IPS DF 6.9 (cell line): ENCODE data around the gene TGFBR3.

Experiments used
- DNase-seq: peaks from one replicate; pipeline ENCODE4 v3.0.0-alpha.2; 2013; ENCODE audit warnings: low read depth, low spot score
- H3K27ac ChIP-seq: one replicate; pipeline ENCODE4 v1.5.1; 2013; ENCODE audit warnings: low read length, control low read depth
- H3K27me3 ChIP-seq: 2 replicates; pipeline ENCODE4 v1.6.1; 2013; ENCODE audit warnings: mild to moderate bottlenecking, low read length; ENCODE audit not compliant: control insufficient read depth, insufficient read depth
- H3K36me3 ChIP-seq: 2 replicates; pipeline ENCODE4 v1.6.1; 2013; ENCODE audit warnings: low read length; ENCODE audit not compliant: control insufficient read depth, insufficient read depth
- H3K4me1 ChIP-seq: 2 replicates; pipeline ENCODE4 v1.6.1; 2013; ENCODE audit warnings: low read length; ENCODE audit not compliant: control insufficient read depth, insufficient read depth
- H3K4me3 ChIP-seq: 2 replicates; pipeline ENCODE4 v1.5.1; 2013; ENCODE audit warnings: mild to moderate bottlenecking, low read length
- H3K9me3 ChIP-seq: 2 replicates; pipeline ENCODE4 v1.6.1; 2013; ENCODE audit warnings: low read length, inconsistent platforms; ENCODE audit not compliant: control insufficient read depth, insufficient read depth
- WGBS: extraction: QIAGEN DNeasy Blood & Tissue Kit; methylation state at CpG from one replicate; pipeline ENCODE4 v1.1.7; 2013; ENCODE audit warnings: mixed read lengths, missing lambda C conversion rate; ENCODE audit not compliant: insufficient read length, insufficient coverage; 5-methylcytosine and 5-hydroxymethylcytosine counted together

TGFBR3 gene

GRCh38 chr1:91792489-91793071 is 93.4 kb downstream of the TGFBR3 start:
- no peak for DNase-seq
- no CpG with 5 or more reads among the region's 8 CpGs for WGBS
- H3K9me3 ChIP-seq: no peaks in the 10 kb centered on the region
- H3K27me3 ChIP-seq: no peaks in the 10 kb centered on the region
- H3K4me1 ChIP-seq: peaks cover 2% of the 10 kb centered on the region; the same call in 1 of the 2 replicates
- no peak overlapping the region for H3K4me3 ChIP-seq
- H3K27ac ChIP-seq: no peak overlapping the region
- no peaks in the 10 kb centered on the region for H3K36me3 ChIP-seq

- no CpG with 5 or more reads among the region's 8 CpGs for WGBS
Observed at GRCh38 chr1:91791691-91792488, 94.1 kb downstream of the TGFBR3 start.

GRCh38 chr1:91791103-91791502 is 94.8 kb downstream of the TGFBR3 start:
- Histone ChIP-seq H3K36me3 (no peaks in the 10 kb centered on the region), H3K27ac (no peak overlapping the region), H3K9me3 (no peaks in the 10 kb centered on the region), H3K27me3 (no peaks in the 10 kb centered on the region), H3K4me1 (peaks cover 2% of the 10 kb centered on the region; the same call in 1 of the 2 replicates), H3K4me3 (no peak overlapping the region)
- WGBS: no CpG with 5 or more reads among the region's 1 CpG
- DNase-seq: no peak

More at GRCh38 chr1:91791691-91792488, 94.1 kb downstream of the TGFBR3 start:
- DNase-seq: no peak
- Histone ChIP-seq H3K27me3 (no peaks in the 10 kb centered on the region), H3K4me3 (no peak overlapping the region), H3K4me1 (peaks cover 2% of the 10 kb centered on the region; the same call in 1 of the 2 replicates), H3K9me3 (no peaks in the 10 kb centered on the region), H3K36me3 (no peaks in the 10 kb centered on the region), H3K27ac (no peak overlapping the region)

GRCh38 chr1:91790392-91790791 is 95.6 kb downstream of the TGFBR3 start:
- no CpG with 5 or more reads among the region's 1 CpG for WGBS
- H3K4me3 ChIP-seq: no peak overlapping the region
- H3K36me3 ChIP-seq: no peaks in the 10 kb centered on the region
- no peaks in the 10 kb centered on the region for H3K27me3 ChIP-seq
- peaks cover 2% of the 10 kb centered on the region; the same call in 1 of the 2 replicates for H3K4me1 ChIP-seq
- no peak for DNase-seq
- no peaks in the 10 kb centered on the region for H3K9me3 ChIP-seq
- H3K27ac ChIP-seq: no peak overlapping the region

DNA sequence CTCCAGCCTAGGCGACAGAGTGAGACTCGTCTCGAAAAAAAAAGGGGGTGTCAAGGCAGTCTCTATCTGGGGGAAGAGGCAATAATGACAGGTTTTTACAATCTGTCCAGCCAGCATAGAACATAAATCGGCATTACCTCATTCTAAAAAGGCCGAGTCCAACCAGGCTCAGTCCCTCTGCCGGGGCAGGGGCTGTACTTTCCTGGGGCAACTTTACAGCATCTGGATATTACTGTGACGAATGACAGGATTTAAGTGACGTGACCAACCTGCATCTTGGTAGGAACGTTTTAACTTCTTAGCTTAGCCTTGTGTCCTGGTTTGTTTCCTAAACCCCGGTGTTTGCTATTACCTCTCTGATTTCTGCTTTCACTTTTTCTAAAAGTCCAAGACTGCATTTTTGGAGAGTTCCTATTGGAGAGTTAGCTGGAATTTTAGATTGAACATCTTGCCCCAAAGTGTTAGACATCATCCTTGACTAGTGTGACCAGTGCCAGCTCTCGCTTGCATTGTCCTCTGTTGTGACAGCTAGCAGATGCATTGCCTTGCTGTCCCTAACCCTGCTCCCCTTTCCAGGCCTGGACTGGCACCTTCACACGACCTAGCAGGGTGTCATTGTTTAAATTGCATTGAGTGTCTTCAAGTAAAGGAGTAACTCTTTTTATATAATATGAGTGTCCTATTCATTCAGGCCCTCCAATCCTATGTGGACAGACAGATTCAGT is 96.5 kb downstream of the TGFBR3 start:
- no CpG with 5 or more reads among the region's 12 CpGs for WGBS
- no peak for DNase-seq
- no peaks in the 10 kb centered on the region for H3K27me3 ChIP-seq
- H3K9me3 ChIP-seq: no peaks in the 10 kb centered on the region
- peaks cover 2% of the 10 kb centered on the region; the same call in 1 of the 2 replicates for H3K4me1 ChIP-seq
- H3K4me3 ChIP-seq: no peak overlapping the region
- H3K36me3 ChIP-seq: no peaks in the 10 kb centered on the region
- H3K27ac ChIP-seq: no peak overlapping the region

GRCh38 chr1:91787919-91788318 is 98.0 kb downstream of the TGFBR3 start:
- H3K36me3 ChIP-seq: no peaks in the 10 kb centered on the region
- no CpG with 5 or more reads among the region's 3 CpGs for WGBS
- no peaks in the 10 kb centered on the region for H3K9me3 ChIP-seq
- no peak for DNase-seq
- peaks cover 2% of the 10 kb centered on the region; the same call in 1 of the 2 replicates for H3K4me1 ChIP-seq
- H3K27ac ChIP-seq: no peak overlapping the region
- H3K27me3 ChIP-seq: no peaks in the 10 kb centered on the region
- H3K4me3 ChIP-seq: no peak overlapping the region

DNA sequence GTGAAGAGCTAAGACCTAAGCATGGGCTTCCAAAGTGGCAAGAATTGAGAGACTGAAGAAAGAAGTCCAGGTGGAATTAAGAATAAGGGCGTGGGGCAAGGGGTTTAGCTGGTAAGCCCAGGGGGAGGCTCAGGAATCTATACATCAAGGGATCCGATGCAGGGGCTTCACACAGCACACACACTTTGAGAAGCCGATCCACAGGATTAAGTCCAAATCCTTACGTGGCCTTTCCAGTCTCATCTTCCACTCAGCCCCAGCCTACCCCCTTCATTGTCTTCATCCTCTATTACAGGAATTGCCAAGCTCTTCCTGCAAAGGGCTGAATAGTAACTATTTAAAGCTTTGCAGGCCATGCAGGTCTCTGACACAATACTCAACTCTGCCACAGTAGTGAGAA is 101.3 kb downstream of the TGFBR3 start:
- DNase-seq: no peak
- no peaks in the 10 kb centered on the region for H3K9me3 ChIP-seq
- H3K27ac ChIP-seq: no peak overlapping the region
- 0 out of 2 replicates have a peak, but pooled peaks cover 1% of the 10 kb centered on the region for H3K4me1 ChIP-seq
- H3K27me3 ChIP-seq: no peaks in the 10 kb centered on the region
- no CpG with 5 or more reads among the region's 4 CpGs for WGBS
- H3K4me3 ChIP-seq: no peak overlapping the region
- H3K36me3 ChIP-seq: no peaks in the 10 kb centered on the region

DNA sequence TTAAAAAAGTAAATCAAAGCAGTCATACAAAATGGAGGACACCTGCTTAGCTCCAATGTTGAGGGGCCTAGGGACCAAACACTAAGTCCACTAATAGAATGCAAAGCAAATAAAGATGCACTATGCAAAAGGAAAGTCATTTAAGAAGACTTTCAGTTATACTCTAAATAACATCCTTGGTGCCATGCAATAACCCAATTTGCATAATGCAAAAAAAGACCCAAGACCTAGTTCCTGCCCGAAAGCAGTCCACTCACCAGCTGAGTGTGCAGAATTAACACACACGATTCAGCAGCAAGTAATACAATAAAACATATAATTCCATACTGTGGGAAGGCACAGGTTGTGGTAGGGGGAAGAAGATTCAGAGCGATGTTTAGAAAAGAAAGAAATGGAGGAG is 101.8 kb downstream of the TGFBR3 start:
- Histone ChIP-seq H3K4me3 (no peak overlapping the region), H3K4me1 (0 out of 2 replicates have a peak, but pooled peaks cover 1% of the 10 kb centered on the region), H3K27ac (no peak overlapping the region), H3K36me3 (no peaks in the 10 kb centered on the region), H3K27me3 (no peaks in the 10 kb centered on the region), H3K9me3 (no peaks in the 10 kb centered on the region)
- no CpG with 5 or more reads among the region's 3 CpGs for WGBS
- no peak for DNase-seq

DNA sequence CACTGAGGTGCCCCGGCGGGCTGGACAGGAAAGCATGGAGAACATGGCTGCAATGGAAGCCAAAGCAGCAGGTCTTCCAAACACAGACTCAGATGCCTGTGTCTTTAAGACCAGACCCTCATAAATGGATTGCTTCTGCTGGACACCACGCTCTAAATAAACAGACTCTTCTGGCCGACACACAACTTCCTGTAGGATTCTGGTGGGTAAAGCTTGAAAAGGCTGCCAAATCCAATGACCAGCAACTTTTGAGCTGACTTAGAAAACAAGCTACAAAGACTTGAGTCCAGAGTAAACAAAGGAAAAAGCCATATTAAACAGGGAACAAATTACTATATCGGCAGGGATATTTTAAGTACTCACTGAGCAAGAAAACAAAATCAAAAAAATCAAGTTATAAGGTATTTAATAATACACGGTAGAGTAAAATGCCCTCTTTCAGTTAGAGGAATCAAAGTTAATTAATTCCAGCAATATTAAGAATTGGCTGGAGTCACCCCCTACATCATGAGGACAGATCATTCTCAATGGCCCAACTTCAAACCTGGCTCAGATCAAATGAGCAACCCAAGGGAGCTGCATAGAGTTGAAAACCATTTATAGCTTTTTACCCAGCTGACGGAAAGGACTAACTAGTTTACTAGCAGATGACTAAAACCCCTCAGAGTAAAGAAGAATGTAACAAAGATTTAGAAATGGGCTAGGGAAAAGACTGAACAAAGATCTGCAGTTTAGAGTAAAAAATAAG is 102.4 kb downstream of the TGFBR3 start:
- no peaks in the 10 kb centered on the region for H3K36me3 ChIP-seq
- no peaks in the 10 kb centered on the region for H3K9me3 ChIP-seq
- H3K27ac ChIP-seq: no peak overlapping the region
- DNase-seq: no peak
- no peaks in the 10 kb centered on the region for H3K27me3 ChIP-seq
- WGBS: no CpG with 5 or more reads among the region's 7 CpGs
- H3K4me1 ChIP-seq: peaks cover 3% of the 10 kb centered on the region; the same call in 1 of the 2 replicates
- no peak overlapping the region for H3K4me3 ChIP-seq
